GM13977 (cell line): ENCODE measurements around the gene SMAD9.

Experiments
- DNase-seq: peaks from one replicate; pipeline ENCODE4 v3.0.0; 2012; ENCODE audit warnings: low spot score
- CTCF ChIP-seq: IDR thresholded peaks from 2 replicates; pipeline ENCODE4 v1.5.1; 2012; ENCODE audit warnings: mild to moderate bottlenecking, control low read depth; ENCODE audit not compliant: insufficient read depth; ENCODE audit errors: extremely low read depth, missing control alignments
- in situ Hi-C: fragments of 300-500 bp; cut with MboI; formaldehyde crosslinking; loops from one replicate; pipeline ENCODE4 v1.12.0; 2022; ENCODE audit warnings: low sequenced_read_pairs, low pct_unique_long_range_greater_than_20kb, mixed read lengths, inconsistent platforms; ENCODE audit not compliant: unreplicated experiment

SMAD9 gene

GRCh38 chr13:36913463-36913862 is 6.6 kb downstream of the SMAD9 start:
- DNase-seq = no peak
- no peak for TF ChIP-seq CTCF
- in situ Hi-C loops = no loop called here

GRCh38 chr13:36912973-36913372 is 7.1 kb downstream of the SMAD9 start:
- no peak for DNase-seq
- TF ChIP-seq CTCF = no peak
- in situ Hi-C loops = no loop called here

- in situ Hi-C loops = no loop called here
- no peak for DNase-seq
- TF ChIP-seq CTCF = no peak
Observed at GRCh38 chr13:36912369-36912768, 7.7 kb downstream of the SMAD9 start.

GRCh38 chr13:36910545-36910944 is 9.5 kb downstream of the SMAD9 start:
- DNase-seq = no peak
- in situ Hi-C loops = no loop called here
- TF ChIP-seq CTCF = no peak

- no peak for DNase-seq
- in situ Hi-C loops = no loop called here
- no peak for TF ChIP-seq CTCF
Observed at GRCh38 chr13:36907821-36908220, 12.2 kb downstream of the SMAD9 start.

- TF ChIP-seq CTCF = no peak
- in situ Hi-C loops = no loop called here
- DNase-seq = no peak
Observed at GRCh38 chr13:36907266-36907665, 12.8 kb downstream of the SMAD9 start.

- in situ Hi-C loops = no loop called here
- no peak for DNase-seq
- no peak for TF ChIP-seq CTCF
Observed at GRCh38 chr13:36905944-36906343, 14.1 kb downstream of the SMAD9 start.
